Smooth muscle cell (in vitro differentiated cells): ENCODE data around the gene UBE2H. TPM values are rescaled to one million over a fixed set of nuclear protein-coding genes. Genes with fewer than 3 reads are reported as not detected.

Experiments
- DNase-seq: peaks from one replicate; lab custom pipeline; 2025; ENCODE audit not compliant: unreplicated experiment; lab: John Stamatoyannopoulos, UW
- H2AFZ ChIP-seq: fragments of 200-600 bp; sonication (generic); 2 replicates; pipeline ENCODE4 v1.6.0; 2016; ENCODE audit warnings: antibody characterized with exemption, low read depth, mild to moderate bottlenecking
- H3F3A ChIP-seq: fragments of 200-600 bp; sonication (generic); 2 replicates; pipeline ENCODE4 v1.6.0; 2017; ENCODE audit warnings: antibody characterized with exemption, low read depth
- H3K27ac ChIP-seq: fragments of 200-600 bp; sonication (generic); 2 replicates; pipeline ENCODE4 v1.5.1; 2016; ENCODE audit warnings: low read depth, mild to moderate bottlenecking
- H3K27me3 ChIP-seq: fragments of 200-600 bp; sonication (generic); 2 replicates; pipeline ENCODE4 v1.6.1; 2016; ENCODE audit warnings: low read depth, mild to moderate bottlenecking
- H3K36me3 ChIP-seq: fragments of 200-600 bp; sonication (generic); 2 replicates; pipeline ENCODE4 v1.5.1; 2016; ENCODE audit warnings: low read depth
- H3K4me1 ChIP-seq: fragments of 200-600 bp; sonication (generic); 2 replicates; pipeline ENCODE4 v1.5.1; 2016; ENCODE audit warnings: low read depth
- H3K4me2 ChIP-seq: fragments of 200-600 bp; sonication (generic); 2 replicates; pipeline ENCODE4 v1.6.0; 2016; ENCODE audit warnings: mild to moderate bottlenecking
- H3K4me3 ChIP-seq: fragments of 200-600 bp; sonication (generic); 2 replicates; pipeline ENCODE4 v1.5.1; 2016; ENCODE audit warnings: mild to moderate bottlenecking
- H3K79me2 ChIP-seq: fragments of 200-600 bp; sonication (generic); 2 replicates; pipeline ENCODE4 v1.6.0; 2016; ENCODE audit warnings: low read depth, mild to moderate bottlenecking
- H3K9ac ChIP-seq: fragments of 200-600 bp; sonication (generic); 2 replicates; pipeline ENCODE4 v1.6.0; 2016; ENCODE audit warnings: low read depth
- H3K9me3 ChIP-seq: fragments of 200-600 bp; sonication (generic); replicated peaks from 2 replicates; pipeline ENCODE4 v1.5.1; 2016; ENCODE audit warnings: low read depth
- H4K20me1 ChIP-seq: fragments of 200-600 bp; sonication (generic); 2 replicates; pipeline ENCODE4 v1.6.0; 2016; ENCODE audit warnings: low read depth
- CTCF ChIP-seq: fragments of 200-600 bp; sonication (generic); IDR thresholded peaks from 2 replicates; pipeline ENCODE4 v1.5.1; 2017; ENCODE audit warnings: borderline replicate concordance, mild to moderate bottlenecking, antibody characterized with exemption; ENCODE audit not compliant: insufficient read depth, poor library complexity, severe bottlenecking
- WGBS: methylation state at CpG from one replicate; pipeline ENCODE4 v1.1.7; 2016; ENCODE audit warnings: low lambda C conversion rate; 5-methylcytosine and 5-hydroxymethylcytosine counted together
- polyA plus RNA-seq: library from polyadenylated mRNA; unstranded; fragments of >200 nt; fragmentation: Nextera tagmentation; extraction: Ambion mirVana; gene quantifications from 2 replicates; pipeline ENCODE4 v1.2.1, GENCODE V29; 2016
- total RNA-seq: library from RNA; depleted of rRNA; stranded (reverse); fragments of >200 nt; gene quantifications from 2 replicates; pipeline ENCODE4 v1.2.3, GENCODE V29; 2014

UBE2H gene
- total and polyA plus RNA-seq, 2 experiments from 2014 or later, result 66.1 to 94.5 TPM

GRCh38 chr7:129933627-129934026, 19.1 kb downstream of the UBE2H start:
- Histone ChIP-seq H2AFZ (no peak overlapping the region), H3F3A (no peaks in the 10 kb centered on the region), H4K20me1 (peaks cover 96% of the 10 kb centered on the region), H3K9ac (no peak overlapping the region), H3K27me3 (no peaks in the 10 kb centered on the region), H3K79me2 (peaks cover 68% of the 10 kb centered on the region), H3K4me3 (no peak overlapping the region), H3K36me3 (no peaks in the 10 kb centered on the region), H3K4me2 (no peak overlapping the region), H3K4me1 (no peaks in the 10 kb centered on the region), H3K27ac (no peak overlapping the region), H3K9me3 (no peaks in the 10 kb centered on the region)
- TF ChIP-seq CTCF, result no peak
- 92% methylated on average over 3 of the region's 3 CpGs for WGBS
- DNase-seq, result no peak

- Histone ChIP-seq H3K4me1 (no peaks in the 10 kb centered on the region), H4K20me1 (peaks cover 97% of the 10 kb centered on the region), H3K79me2 (peaks cover 76% of the 10 kb centered on the region), H3K36me3 (no peaks in the 10 kb centered on the region), H3K27ac (peak overlapping the region; percentile 60), H3K9ac (no peak overlapping the region), H3F3A (no peaks in the 10 kb centered on the region), H2AFZ (no peak overlapping the region), H3K27me3 (no peaks in the 10 kb centered on the region), H3K9me3 (no peaks in the 10 kb centered on the region), H3K4me3 (no peak overlapping the region), H3K4me2 (no peak overlapping the region)
- no peak for TF ChIP-seq CTCF
- DNase-seq, result no peak
- 98% methylated on average over 3 of the region's 3 CpGs for WGBS
Observed at GRCh38 chr7:129926618-129927017, 26.1 kb downstream of the UBE2H start.

- peak overlapping the region; percentile 12 for H3K9ac ChIP-seq
- no peaks in the 10 kb centered on the region for H3K36me3 ChIP-seq
- no peaks in the 10 kb centered on the region for H3F3A ChIP-seq
- no peak overlapping the region for H3K4me3 ChIP-seq
- H3K4me2 ChIP-seq, result peak overlapping the region; percentile 38
- no peaks in the 10 kb centered on the region for H3K4me1 ChIP-seq
- no peak for TF ChIP-seq CTCF
- H4K20me1 ChIP-seq, result peaks cover 99% of the 10 kb centered on the region
- 69% methylated on average over 8 of the region's 8 CpGs for WGBS
- H3K9me3 ChIP-seq, result no peaks in the 10 kb centered on the region
- no peak for DNase-seq
- H3K27me3 ChIP-seq, result no peaks in the 10 kb centered on the region
- H3K27ac ChIP-seq, result peak overlapping the region; percentile 60
- no peak overlapping the region for H2AFZ ChIP-seq
- peaks cover 69% of the 10 kb centered on the region for H3K79me2 ChIP-seq
Observed at GRCh38 chr7:129925416-129926002, 27.3 kb downstream of the UBE2H start.

- no peak for TF ChIP-seq CTCF
- Histone ChIP-seq H4K20me1 (peaks cover 99% of the 10 kb centered on the region), H3K4me2 (no peak overlapping the region), H3K9ac (no peak overlapping the region), H3F3A (no peaks in the 10 kb centered on the region), H3K27ac (no peak overlapping the region), H3K4me1 (no peaks in the 10 kb centered on the region), H3K9me3 (no peaks in the 10 kb centered on the region), H3K79me2 (peaks cover 78% of the 10 kb centered on the region), H3K36me3 (no peaks in the 10 kb centered on the region), H3K4me3 (no peak overlapping the region), H3K27me3 (no peaks in the 10 kb centered on the region), H2AFZ (no peak overlapping the region)
- 88% methylated on average over 4 of the region's 4 CpGs for WGBS
- no peak for DNase-seq
Observed at GRCh38 chr7:129924602-129925001, 28.2 kb downstream of the UBE2H start.
